Hepatocyte (in vitro differentiated cells): ENCODE data around the gene ATAD2B.

Experiments
- EZH2 ChIP-seq: fragments of 200-600 bp; sonication (generic); IDR thresholded peaks from 2 replicates; pipeline ENCODE4 v1.6.1; 2016; ENCODE audit warnings: antibody characterized with exemption, mild to moderate bottlenecking, borderline replicate concordance
- EZH2phosphoT487 ChIP-seq: fragments of 200-600 bp; sonication (generic); IDR thresholded peaks from one replicate; pipeline ENCODE4 v1.6.1; 2018; ENCODE audit warnings: antibody characterized with exemption, mild to moderate bottlenecking, low read depth, moderate library complexity; ENCODE audit not compliant: unreplicated experiment, severe bottlenecking
- TF ChIP-seq, protein P1 (sequence below): fragments of 200-600 bp; sonication (generic); IDR thresholded peaks from 2 replicates; pipeline ENCODE4 v1.5.1; 2016; ENCODE audit warnings: antibody characterized with exemption, mild to moderate bottlenecking; ENCODE audit not compliant: poor library complexity

- TF ChIP-seq, protein P1, sequence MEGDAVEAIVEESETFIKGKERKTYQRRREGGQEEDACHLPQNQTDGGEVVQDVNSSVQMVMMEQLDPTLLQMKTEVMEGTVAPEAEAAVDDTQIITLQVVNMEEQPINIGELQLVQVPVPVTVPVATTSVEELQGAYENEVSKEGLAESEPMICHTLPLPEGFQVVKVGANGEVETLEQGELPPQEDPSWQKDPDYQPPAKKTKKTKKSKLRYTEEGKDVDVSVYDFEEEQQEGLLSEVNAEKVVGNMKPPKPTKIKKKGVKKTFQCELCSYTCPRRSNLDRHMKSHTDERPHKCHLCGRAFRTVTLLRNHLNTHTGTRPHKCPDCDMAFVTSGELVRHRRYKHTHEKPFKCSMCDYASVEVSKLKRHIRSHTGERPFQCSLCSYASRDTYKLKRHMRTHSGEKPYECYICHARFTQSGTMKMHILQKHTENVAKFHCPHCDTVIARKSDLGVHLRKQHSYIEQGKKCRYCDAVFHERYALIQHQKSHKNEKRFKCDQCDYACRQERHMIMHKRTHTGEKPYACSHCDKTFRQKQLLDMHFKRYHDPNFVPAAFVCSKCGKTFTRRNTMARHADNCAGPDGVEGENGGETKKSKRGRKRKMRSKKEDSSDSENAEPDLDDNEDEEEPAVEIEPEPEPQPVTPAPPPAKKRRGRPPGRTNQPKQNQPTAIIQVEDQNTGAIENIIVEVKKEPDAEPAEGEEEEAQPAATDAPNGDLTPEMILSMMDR: no peak
- TF ChIP-seq EZH2phosphoT487: no peak
- no peak for TF ChIP-seq EZH2
These were observed 99.6 kb downstream of the ATAD2B start for GRCh38 chr2:23827287-23827686.
